HepG2 (cell line): ENCODE data around the gene UEVLD. TPM values are rescaled to one million over a fixed set of nuclear protein-coding genes. Genes with fewer than 3 reads are reported as not detected.
A peak's percentile ranks its signal among the peaks of the same experiment; 100 is the strongest.

ENCODE experiments used
- AHDC1 ChIP-seq: sonication (generic); formaldehyde crosslinking; IDR thresholded peaks from 2 replicates; pipeline ENCODE4 v1.5.1; 2020; ENCODE audit warnings: mild to moderate bottlenecking, missing genetic modification reagents, borderline replicate concordance
- BCL6 ChIP-seq: IDR thresholded peaks from 2 replicates; pipeline ENCODE4 v1.6.1; 2016; ENCODE audit warnings: missing genetic modification reagents, missing compliant biosample characterization
- BORCS8-MEF2B ChIP-seq: sonication (generic); formaldehyde crosslinking; IDR thresholded peaks from 2 replicates; pipeline ENCODE4 v1.8.0; 2022; ENCODE audit warnings: mild to moderate bottlenecking, missing genetic modification reagents
- EED ChIP-seq: sonication (generic); formaldehyde crosslinking; IDR thresholded peaks from 2 replicates; pipeline ENCODE4 v1.5.0; 2020; ENCODE audit warnings: mild to moderate bottlenecking, missing genetic modification reagents
- HNRNPK ChIP-seq: fragments of 200-400 bp; formaldehyde crosslinking; IDR thresholded peaks from 2 replicates; pipeline ENCODE4 v1.6.1; 2018; ENCODE audit warnings: low read length, low read depth, moderate library complexity, mild to moderate bottlenecking; ENCODE audit not compliant: poor library complexity, severe bottlenecking
- HOMEZ ChIP-seq: IDR thresholded peaks from 2 replicates; pipeline ENCODE4 v1.6.1; 2016; ENCODE audit warnings: low read depth
- MBD4 ChIP-seq: IDR thresholded peaks from 2 replicates; pipeline ENCODE4 v1.6.1; 2012; ENCODE audit warnings: low read length, inconsistent platforms, borderline replicate concordance
- MNT ChIP-seq: fragments of 450-650 bp; IDR thresholded peaks from 2 replicates; pipeline ENCODE4 v1.6.1; 2016
- MTF1 ChIP-seq: sonication (generic); formaldehyde crosslinking; IDR thresholded peaks from 2 replicates; pipeline ENCODE4 v1.5.0; 2020; ENCODE audit warnings: missing genetic modification reagents
- ZBTB37 ChIP-seq: sonication (generic); formaldehyde crosslinking; IDR thresholded peaks from 2 replicates; pipeline ENCODE4 v1.4.0; 2020; ENCODE audit warnings: mild to moderate bottlenecking, missing genetic modification reagents
- ZNF143 ChIP-seq: sonication (generic); formaldehyde crosslinking; IDR thresholded peaks from 2 replicates; pipeline ENCODE4 v1.4.0; 2020; ENCODE audit warnings: missing genetic modification reagents
- ZNF709 ChIP-seq: sonication (generic); formaldehyde crosslinking; IDR thresholded peaks from 2 replicates; pipeline ENCODE4 v1.5.0; 2020; ENCODE audit warnings: mild to moderate bottlenecking, missing genetic modification reagents
- ZSCAN29 ChIP-seq: sonication (generic); formaldehyde crosslinking; conservative IDR thresholded peaks from 2 replicates; pipeline ENCODE4 v1.4.0; 2020; ENCODE audit warnings: mild to moderate bottlenecking, missing genetic modification reagents
- polyA plus RNA-seq, 8 experiments: library from polyadenylated mRNA; depleted of rRNA in 3 of 8; stranded (reverse) in 7 of 8; unstranded in 1 of 8; fragments of >200 nt; fragmentation: Illumina TruSeq in 4 of 8; extraction: Trizol in 4 of 8; gene quantifications; 2 replicates each; pipeline versions ENCODE4 v1.2.1 to v1.2.3, GENCODE V29; 2011 to 2016; ENCODE audit warnings: low read depth in 4 of 8, missing spikeins in 1 of 8, mixed read lengths in 1 of 8; ENCODE audit not compliant: insufficient read depth in 1 of 8
- total RNA-seq, 5 experiments: library from RNA; depleted of rRNA; stranded (reverse); fragments of >200 nt; fragmentation: Illumina TruSeq; extraction: Trizol; gene quantifications; 2 replicates each; pipeline ENCODE4 v1.2.3, GENCODE V29; 2016; ENCODE audit warnings: low read depth in 1 of 5
- TF ChIP-seq, protein P1 (sequence below): sonication (generic); formaldehyde crosslinking; IDR thresholded peaks from 2 replicates; pipeline ENCODE4 v1.9.0; 2022; ENCODE audit warnings: missing genetic modification reagents, mild to moderate bottlenecking, borderline replicate concordance
- TF ChIP-seq, protein P2 (sequence below): IDR thresholded peaks from 2 replicates; pipeline ENCODE4 v1.6.1; 2016

Gene UEVLD
- total and polyA plus RNA-seq, 2 of the 13 experiments (the other 11 are each of a cell fraction or from before 2014, with no cell fraction given) = 5.7 to 13.7 TPM

- TF ChIP-seq, protein P1, sequence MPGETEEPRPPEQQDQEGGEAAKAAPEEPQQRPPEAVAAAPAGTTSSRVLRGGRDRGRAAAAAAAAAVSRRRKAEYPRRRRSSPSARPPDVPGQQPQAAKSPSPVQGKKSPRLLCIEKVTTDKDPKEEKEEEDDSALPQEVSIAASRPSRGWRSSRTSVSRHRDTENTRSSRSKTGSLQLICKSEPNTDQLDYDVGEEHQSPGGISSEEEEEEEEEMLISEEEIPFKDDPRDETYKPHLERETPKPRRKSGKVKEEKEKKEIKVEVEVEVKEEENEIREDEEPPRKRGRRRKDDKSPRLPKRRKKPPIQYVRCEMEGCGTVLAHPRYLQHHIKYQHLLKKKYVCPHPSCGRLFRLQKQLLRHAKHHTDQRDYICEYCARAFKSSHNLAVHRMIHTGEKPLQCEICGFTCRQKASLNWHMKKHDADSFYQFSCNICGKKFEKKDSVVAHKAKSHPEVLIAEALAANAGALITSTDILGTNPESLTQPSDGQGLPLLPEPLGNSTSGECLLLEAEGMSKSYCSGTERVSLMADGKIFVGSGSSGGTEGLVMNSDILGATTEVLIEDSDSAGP (CRISPR knock-in tag) = peak; percentile 87
- TF ChIP-seq MBD4 (no peak), ZSCAN29 (CRISPR knock-in tag) (no peak), ZNF143 (CRISPR knock-in tag) (peak; percentile 38; the same call in 1 of the 2 replicates), ZBTB37 (no peak), BCL6 (0 out of 2 replicates have a peak, but pooled peaks have one; percentile 26), MNT (peak; percentile 30; the same call in 1 of the 2 replicates), BORCS8-MEF2B (CRISPR knock-in tag) (peak; percentile 73; the same call in 1 of the 2 replicates), MTF1 (CRISPR knock-in tag) (no peak), ZNF709 (peak; percentile 84), EED (CRISPR knock-in tag) (peak; percentile 41; the same call in 1 of the 2 replicates), AHDC1 (0 out of 2 replicates have a peak, but pooled peaks have one; percentile 37), HNRNPK (no peak), HOMEZ (no peak; the same call in none of the 2 replicates)
- TF ChIP-seq, protein P2, sequence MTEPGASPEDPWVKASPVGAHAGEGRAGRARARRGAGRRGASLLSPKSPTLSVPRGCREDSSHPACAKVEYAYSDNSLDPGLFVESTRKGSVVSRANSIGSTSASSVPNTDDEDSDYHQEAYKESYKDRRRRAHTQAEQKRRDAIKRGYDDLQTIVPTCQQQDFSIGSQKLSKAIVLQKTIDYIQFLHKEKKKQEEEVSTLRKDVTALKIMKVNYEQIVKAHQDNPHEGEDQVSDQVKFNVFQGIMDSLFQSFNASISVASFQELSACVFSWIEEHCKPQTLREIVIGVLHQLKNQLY (CRISPR knock-in tag) = peak; percentile 60; the same call in 1 of the 2 replicates
These were observed 45.9 kb upstream of the UEVLD start, which contains the start of gene SPTY2D1 (continued) for GRCh38 chr11:18634140-18635032.
